Coronary artery (tissue), 2 donors: ENCODE measurements around the gene MAPKBP1.
"Not testable (repeated sequence)": the region's sequence is repeated elsewhere in the genome, so short reads cannot be mapped to it uniquely, and the experiment has no call there.

Experiments
- DNase-seq: peaks from one replicate; pipeline ENCODE4 v3.0.0-alpha.2; 2017; ENCODE audit warnings: low spot score
- H3K27ac ChIP-seq, 2 donors: fragments of 200-600 bp; sonication (generic); one replicate each; pipeline ENCODE4 v1.5.1; 2016 to 2019
- H3K4me3 ChIP-seq: fragments of 200-600 bp; sonication (generic); 2 replicates; pipeline ENCODE4 v1.5.1; 2016; ENCODE audit warnings: mild to moderate bottlenecking, moderate library complexity
- CTCF ChIP-seq: fragments of 200-600 bp; sonication (generic); IDR thresholded peaks from one replicate; pipeline ENCODE4 v1.5.1; 2019; ENCODE audit warnings: antibody characterized with exemption

MAPKBP1 gene

GRCh38 chr15:41827290-41827879 is 53.1 kb downstream of the MAPKBP1 start:
- DNase-seq: no peak
- Histone ChIP-seq H3K27ac (peak overlapping the region in 1 of 2 donors; percentile 93), H3K4me3 (peak overlapping the region; percentile 90)
- no peak for TF ChIP-seq CTCF

GRCh38 chr15:41827880-41828806 is 53.9 kb downstream of the MAPKBP1 start, which contains the start of gene JMJD7:
Gene JMJD7, plus strand, starts transcription at chr15:41828092. Its CDS starts 33 bp downstream, at chr15:41828125.
- peak; percentile 96 for DNase-seq

GRCh38 chr15:41828807-41829141 is 54.5 kb downstream of the MAPKBP1 start:
- TF ChIP-seq CTCF: no peak
- DNase-seq: no peak
- peak overlapping the region; percentile 90 for H3K4me3 ChIP-seq
- peak overlapping the region; percentile 59 to 93 for H3K27ac ChIP-seq

More at GRCh38 chr15:41827880-41828806, 53.9 kb downstream of the MAPKBP1 start, which contains the start of gene JMJD7:
- no peak for TF ChIP-seq CTCF
- Histone ChIP-seq H3K4me3 (peak within 1 kb of the TSS; percentile 90), H3K27ac (peak within 1 kb of the TSS; percentile 59 to 93)

- no peak overlapping the region for H3K4me3 ChIP-seq
These were observed 55.8 kb downstream of the MAPKBP1 start for GRCh38 chr15:41829959-41830646.

GRCh38 chr15:41831291-41831690 is 57.0 kb downstream of the MAPKBP1 start:
- not testable (repeated sequence) for H3K27ac ChIP-seq, H3K4me3 ChIP-seq, DNase-seq

More at GRCh38 chr15:41829959-41830646, 55.8 kb downstream of the MAPKBP1 start:
- no peak overlapping the region for H3K27ac ChIP-seq
- TF ChIP-seq CTCF: no peak
- DNase-seq: no peak

GRCh38 chr15:41832208-41832607 is 57.9 kb downstream of the MAPKBP1 start:
- no peak for TF ChIP-seq CTCF
- no peak overlapping the region for H3K27ac ChIP-seq

GRCh38 chr15:41832875-41833274 is 58.6 kb downstream of the MAPKBP1 start:
- Histone ChIP-seq H3K27ac (no peak overlapping the region), H3K4me3 (no peak overlapping the region)
- TF ChIP-seq CTCF: no peak
- no peak for DNase-seq

More at GRCh38 chr15:41832208-41832607, 57.9 kb downstream of the MAPKBP1 start:
- no peak overlapping the region for H3K4me3 ChIP-seq
- no peak for DNase-seq
